CD4-positive, alpha-beta T cell (primary cell): ENCODE data around the gene ARHGAP6. TPM values are rescaled to one million over a fixed set of nuclear protein-coding genes. Genes with fewer than 3 reads are reported as not detected.

Source experiments
- ATAC-seq: fragments of 200-7000 bp; cut with Tn5 transposase; one replicate; pipeline ENCODE4 v1.10.0; 2022; ENCODE audit warnings: mild to moderate bottlenecking; ENCODE audit not compliant: poor library complexity
- CTCF ChIA-PET: fragments of 350-600 bp; sonication (Branson Sonifier 250); formaldehyde crosslinking; loops from one replicate; lab custom pipeline; 2021; ENCODE audit warnings: antibody characterized with exemption, inconsistent platforms; lab: Charles Lee
- POLR2A ChIA-PET: fragments of 350-600 bp; sonication (Branson Sonifier 250); formaldehyde crosslinking; loops from one replicate; lab custom pipeline; 2021; ENCODE audit warnings: antibody characterized with exemption, inconsistent platforms; lab: Charles Lee
- DNase-seq, 14 experiments: peaks; one replicate each; pipeline ENCODE4 v3.0.0-alpha.2; 2013 to 2020; ENCODE audit warnings: mixed read lengths in 2 of 14
- H3K27ac ChIP-seq, 2 donors: one replicate each; pipeline versions ENCODE4 v1.5.1 to v1.7.0; 2013; ENCODE audit warnings: low read length in 2 of 2, low read depth in 1 of 2, mild to moderate bottlenecking in 1 of 2
- H3K27me3 ChIP-seq, 2 experiments: 1 replicate in 1 of 2; 2 replicates in 1 of 2; pipeline versions ENCODE4 v1.6.1 to v1.7.0; 2013; ENCODE audit warnings: low read length in 2 of 2, control low read depth in 1 of 2, mild to moderate bottlenecking in 1 of 2, moderate library complexity in 1 of 2; ENCODE audit not compliant: insufficient read depth in 2 of 2, control insufficient read depth in 1 of 2
- H3K36me3 ChIP-seq: one replicate; pipeline ENCODE4 v1.6.1; 2013; ENCODE audit warnings: low read length, control low read depth; ENCODE audit not compliant: insufficient read depth
- H3K4me1 ChIP-seq: one replicate; pipeline ENCODE4 v1.6.1; 2013; ENCODE audit warnings: low read length, control low read depth; ENCODE audit not compliant: insufficient read depth
- H3K4me3 ChIP-seq: one replicate; pipeline ENCODE4 v1.5.1; 2013; ENCODE audit warnings: mild to moderate bottlenecking, low read length, moderate library complexity
- H3K9me3 ChIP-seq, 2 experiments: 1 replicate in 1 of 2; 2 replicates in 1 of 2; pipeline versions ENCODE4 v1.6.1 to v1.7.0; 2013; ENCODE audit warnings: low read length in 2 of 2, mild to moderate bottlenecking in 2 of 2, control low read depth in 1 of 2, moderate library complexity in 1 of 2; ENCODE audit not compliant: control insufficient read depth in 1 of 2, insufficient read depth in 1 of 2
- H3K27ac Mint-ChIP-seq: one replicate; pipeline ENCODE4 v1.8.0; 2020; ENCODE audit warnings: mixed read lengths
- H3K27me3 Mint-ChIP-seq: one replicate; pipeline ENCODE4 v1.8.0; 2021; ENCODE audit warnings: mixed read lengths
- H3K36me3 Mint-ChIP-seq: one replicate; pipeline ENCODE4 v1.8.0; 2021; ENCODE audit warnings: low read depth, mixed read lengths
- H3K4me1 Mint-ChIP-seq: one replicate; pipeline ENCODE4 v1.8.0; 2021; ENCODE audit warnings: low read depth, mixed read lengths
- H3K4me3 Mint-ChIP-seq: one replicate; pipeline ENCODE4 v1.8.0; 2020; ENCODE audit warnings: mild to moderate bottlenecking, mixed read lengths
- H3K9me3 Mint-ChIP-seq: one replicate; pipeline ENCODE4 v1.8.0; 2020; ENCODE audit warnings: mixed read lengths
- CTCF ChIP-seq: fragments of 200-600 bp; IDR thresholded peaks from one replicate; pipeline ENCODE4 v1.8.0; 2022; ENCODE audit warnings: antibody characterized with exemption, mild to moderate bottlenecking
- intact Hi-C, 2 experiments: fragments of 100-400 bp; cut with DNase I in 1 of 2; cut with micrococcal nuclease in 1 of 2; formaldehyde crosslinking; loops; one replicate each; pipeline versions ENCODE4 v1.15.1 to v1.9.0; 2023 to 2025; cut with DNase I, micrococcal nuclease
- total RNA-seq, 174 experiments: library from RNA in 2 of 174; stranded (reverse) in 2 of 174; gene quantifications; one replicate each; pipeline ENCODE4 v1.2.3 and lab custom pipeline; 2021 to 2026

Gene ARHGAP6
- total RNA-seq, 2 experiments from 2014 or later: not detected

GRCh38 chrX:11298600-11298999 is 367.1 kb downstream of the ARHGAP6 start:
- Histone ChIP-seq H3K27ac (no peak overlapping the region), H3K4me3 (no peak overlapping the region), H3K4me1 (no peaks in the 10 kb centered on the region), H3K27me3 (no peaks in the 10 kb centered on the region), H3K36me3 (no peaks in the 10 kb centered on the region), H3K9me3 (peaks cover 0 to 3% of the 10 kb centered on the region in 2 experiments)
- POLR2A ChIA-PET: no interaction called here
- H3K4me1 Mint-ChIP-seq: no peaks in the 10 kb centered on the region
- no peaks in the 10 kb centered on the region for H3K36me3 Mint-ChIP-seq
- intact Hi-C loops: no loop called here
- no peak for TF ChIP-seq CTCF
- CTCF ChIA-PET: no interaction called here
- no peak overlapping the region for H3K4me3 Mint-ChIP-seq
- DNase-seq (no peak), ATAC-seq (no peak)
- H3K9me3 Mint-ChIP-seq: no peaks in the 10 kb centered on the region
- no peaks in the 10 kb centered on the region for H3K27me3 Mint-ChIP-seq
- no peak overlapping the region for H3K27ac Mint-ChIP-seq

GRCh38 chrX:11296051-11296450 is 369.7 kb downstream of the ARHGAP6 start:
- ChIA-PET POLR2A (no interaction called here), CTCF (no interaction called here)
- DNase-seq (no peak), ATAC-seq (no peak)
- no peaks in the 10 kb centered on the region for H3K36me3 Mint-ChIP-seq
- Histone ChIP-seq H3K9me3 (peaks cover 0 to 3% of the 10 kb centered on the region in 2 experiments), H3K4me1 (no peaks in the 10 kb centered on the region), H3K36me3 (no peaks in the 10 kb centered on the region), H3K4me3 (no peak overlapping the region), H3K27me3 (no peaks in the 10 kb centered on the region), H3K27ac (no peak overlapping the region)
- TF ChIP-seq CTCF: no peak
- H3K27ac Mint-ChIP-seq: no peak overlapping the region
- intact Hi-C loops: no loop called here
- no peaks in the 10 kb centered on the region for H3K4me1 Mint-ChIP-seq
- no peak overlapping the region for H3K4me3 Mint-ChIP-seq
- no peaks in the 10 kb centered on the region for H3K9me3 Mint-ChIP-seq
- H3K27me3 Mint-ChIP-seq: no peaks in the 10 kb centered on the region

- intact Hi-C loops: no loop called here
- Mint-ChIP-seq H3K4me1 (no peaks in the 10 kb centered on the region), H3K27ac (no peak within 1 kb of the TSS), H3K4me3 (no peak within 1 kb of the TSS), H3K9me3 (no peaks in the 10 kb centered on the region), H3K27me3 (no peaks in the 10 kb centered on the region), H3K36me3 (no peaks in the 10 kb centered on the region)
- H3K4me1 ChIP-seq: no peaks in the 10 kb centered on the region
- CTCF ChIA-PET: no interaction called here
- no peak within 1 kb of the TSS for H3K27ac ChIP-seq
- H3K36me3 ChIP-seq: no peaks in the 10 kb centered on the region
- ATAC-seq (no peak), DNase-seq (no peak)
- no peak within 1 kb of the TSS for H3K4me3 ChIP-seq
- H3K9me3 ChIP-seq: no peaks in the 10 kb centered on the region
- POLR2A ChIA-PET: no interaction called here
- no peak for TF ChIP-seq CTCF
- H3K27me3 ChIP-seq: no peaks in the 10 kb centered on the region
Observed at GRCh38 chrX:11293113-11293512, 372.6 kb downstream of the ARHGAP6 start, which contains the start of gene AMELX. AMELX (plus strand) TSS chrX:11293413; CDS start chrX:11294789, 1,376 bp downstream.
